Measurements from ENCODE around the gene RAB33A. TPM values are rescaled to one million over a fixed set of nuclear protein-coding genes. Genes with fewer than 3 reads are reported as not detected.

RAB33A gene
- total RNA-seq, 1 donor from 2014 or later, result 28.4 TPM

GRCh38 chrX:130159776-130160175 is 12.0 kb upstream of the RAB33A start:
- Mint-ChIP-seq H3K27me3 (ENCODE audit: low read depth) (no peaks in the 10 kb centered on the region), H3K4me3 (ENCODE audit: low read depth) (no peak overlapping the region)
- intact Hi-C loops (cut with micrococcal nuclease), result no loop called here

DNA sequence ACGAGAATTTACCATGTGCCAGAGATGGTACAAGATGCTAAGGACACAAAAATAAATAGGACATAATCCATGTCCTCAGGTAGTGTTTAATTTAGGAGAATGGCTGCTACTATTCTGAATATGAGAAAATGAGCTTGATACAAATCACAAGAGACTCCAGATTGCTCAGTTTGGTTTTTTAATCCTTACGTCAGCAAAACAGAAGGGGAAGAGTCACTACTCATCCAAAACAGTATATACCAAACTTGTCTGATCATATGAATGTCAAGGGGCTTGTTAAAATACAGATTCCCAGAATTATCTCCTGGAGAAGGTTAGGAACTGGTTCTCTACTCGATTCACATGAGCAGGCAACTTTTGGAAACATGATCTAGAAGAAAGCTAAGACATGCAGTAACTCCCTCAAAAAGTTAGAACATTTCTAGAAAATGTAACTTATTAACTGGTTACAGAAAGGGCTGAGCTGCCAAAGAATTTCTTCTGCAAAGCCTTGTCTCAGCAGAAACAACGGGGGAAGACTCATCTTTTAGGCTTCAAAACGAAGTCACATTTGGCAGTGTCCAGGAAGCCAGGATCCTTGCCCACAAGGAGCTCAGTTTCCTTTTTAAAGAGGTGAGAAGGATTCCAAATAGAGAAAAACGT is 9.5 kb upstream of the RAB33A start:
- Mint-ChIP-seq H3K4me1 (ENCODE audit: low read depth) (peaks cover 30% of the 10 kb centered on the region), H3K4me3 (ENCODE audit: low read depth) (no peak overlapping the region), H3K27me3 (ENCODE audit: low read depth) (no peaks in the 10 kb centered on the region), H3K27ac (no peak overlapping the region), H3K36me3 (ENCODE audit: low read depth) (peaks cover 12% of the 10 kb centered on the region), H3K9me3 (no peaks in the 10 kb centered on the region)
- intact Hi-C loops (cut with micrococcal nuclease), result no loop called here
- no peak for DNase-seq (ENCODE audit: low spot score)

More at GRCh38 chrX:130159776-130160175, 12.0 kb upstream of the RAB33A start:
- H3K9me3 Mint-ChIP-seq, result no peaks in the 10 kb centered on the region
- H3K27ac Mint-ChIP-seq, result no peak overlapping the region
- no peak for DNase-seq (ENCODE audit: low spot score)
- H3K4me1 Mint-ChIP-seq (ENCODE audit: low read depth), result peaks cover 22% of the 10 kb centered on the region
- H3K36me3 Mint-ChIP-seq (ENCODE audit: low read depth), result peaks cover 16% of the 10 kb centered on the region

DNA sequence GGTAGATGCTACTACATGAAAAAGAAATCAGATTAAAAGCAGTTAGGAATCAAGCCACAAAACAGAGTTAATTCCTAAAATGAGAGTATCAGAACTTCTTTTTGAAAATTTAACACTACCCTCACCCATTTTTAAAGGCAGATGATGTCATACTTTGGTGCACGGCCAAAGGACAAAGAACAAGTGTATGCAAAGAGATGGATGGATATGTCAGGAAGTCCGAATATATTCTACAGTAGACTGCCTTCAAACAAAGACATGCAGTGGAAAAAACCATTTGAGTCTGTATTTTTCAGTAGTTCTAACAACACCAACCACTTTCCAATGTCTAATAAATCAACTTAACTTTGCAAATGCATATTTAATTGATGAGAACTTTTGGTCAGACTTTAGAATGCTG is 8.4 kb upstream of the RAB33A start:
- peak overlapping the region; percentile 55 for H3K4me3 Mint-ChIP-seq (ENCODE audit: low read depth)
- no peaks in the 10 kb centered on the region for H3K27me3 Mint-ChIP-seq (ENCODE audit: low read depth)
- intact Hi-C loops (cut with micrococcal nuclease), result no loop called here
- peaks cover 33% of the 10 kb centered on the region for H3K4me1 Mint-ChIP-seq (ENCODE audit: low read depth)
- no peak for DNase-seq (ENCODE audit: low spot score)
- no peak overlapping the region for H3K27ac Mint-ChIP-seq
- no peaks in the 10 kb centered on the region for H3K9me3 Mint-ChIP-seq
- H3K36me3 Mint-ChIP-seq (ENCODE audit: low read depth), result peaks cover 12% of the 10 kb centered on the region

DNA sequence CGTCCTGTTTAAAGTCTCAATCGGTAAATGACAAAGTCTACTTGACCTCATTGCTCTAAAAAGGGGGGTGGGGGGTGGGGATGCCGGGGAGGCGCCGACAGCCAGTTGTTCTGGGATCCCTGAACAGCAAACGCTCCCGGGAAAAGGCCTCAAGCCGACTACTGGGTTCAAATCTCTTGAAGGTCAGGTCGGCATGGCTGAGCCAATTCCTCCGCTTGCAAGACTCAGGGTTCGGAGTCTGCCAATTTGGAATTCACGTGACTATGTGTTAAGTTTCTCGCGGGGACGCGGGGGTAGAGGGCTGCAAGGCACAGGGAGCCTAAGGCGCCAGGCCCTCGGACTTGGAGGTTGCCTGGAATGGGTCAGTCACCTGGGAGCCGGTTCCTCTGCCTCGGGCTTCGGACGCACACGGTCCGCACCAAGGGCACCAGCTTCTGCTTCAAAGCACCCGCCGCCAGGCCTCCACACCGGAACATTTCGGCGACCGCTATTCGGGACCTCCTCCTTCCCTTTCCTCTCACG is 6.5 kb upstream of the RAB33A start:
- Mint-ChIP-seq H3K9me3 (no peaks in the 10 kb centered on the region), H3K36me3 (ENCODE audit: low read depth) (peaks cover 9% of the 10 kb centered on the region), H3K4me3 (ENCODE audit: low read depth) (peak overlapping the region; percentile 98), H3K27ac (peak overlapping the region; percentile 97), H3K4me1 (ENCODE audit: low read depth) (peaks cover 28% of the 10 kb centered on the region), H3K27me3 (ENCODE audit: low read depth) (no peaks in the 10 kb centered on the region)
- intact Hi-C loops (cut with micrococcal nuclease), result loop anchor here (2.0 kb wide), 2 partner anchors 54 to 80 kb away; partner anchors contain the start of gene ELF4
- DNase-seq (ENCODE audit: low spot score), result no peak

GRCh38 chrX:130165703-130166502 is 5.9 kb upstream of the RAB33A start, which contains the start of gene AIFM1:
AIFM1 (minus strand) TSS chrX:130165841; CDS start chrX:130165656, 185 bp downstream.
- no peaks in the 10 kb centered on the region for H3K9me3 Mint-ChIP-seq
- H3K36me3 Mint-ChIP-seq (ENCODE audit: low read depth), result peaks cover 9% of the 10 kb centered on the region
- H3K27me3 Mint-ChIP-seq (ENCODE audit: low read depth), result no peaks in the 10 kb centered on the region
- H3K4me1 Mint-ChIP-seq (ENCODE audit: low read depth), result peaks cover 31% of the 10 kb centered on the region
- intact Hi-C loops (cut with micrococcal nuclease), result loop anchor here (2.0 kb wide), 2 partner anchors 55 to 81 kb away; partner anchors contain the start of gene ELF4
- H3K27ac Mint-ChIP-seq, result peak within 1 kb of the TSS; percentile 97
- DNase-seq (ENCODE audit: low spot score), result peak; percentile 86
- H3K4me3 Mint-ChIP-seq (ENCODE audit: low read depth), result peak within 1 kb of the TSS; percentile 98

DNA sequence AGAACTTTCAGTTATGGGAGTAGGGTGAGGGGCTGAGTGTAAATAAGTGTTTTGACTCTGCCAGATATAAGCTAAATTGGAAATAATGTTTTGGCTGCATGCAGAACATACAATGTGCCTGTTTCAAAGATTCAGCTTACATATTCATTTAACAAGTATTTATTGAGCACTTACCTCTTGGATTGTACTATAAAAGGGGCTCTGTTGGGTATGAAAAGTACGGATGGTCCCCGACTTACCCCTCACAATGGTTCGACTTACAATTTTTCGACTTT is 5.3 kb upstream of the RAB33A start:
- H3K27me3 Mint-ChIP-seq (ENCODE audit: low read depth), result no peaks in the 10 kb centered on the region
- H3K9me3 Mint-ChIP-seq, result no peaks in the 10 kb centered on the region
- peaks cover 31% of the 10 kb centered on the region for H3K4me1 Mint-ChIP-seq (ENCODE audit: low read depth)
- intact Hi-C loops (cut with micrococcal nuclease), result no loop called here
- peak overlapping the region; percentile 98 for H3K4me3 Mint-ChIP-seq (ENCODE audit: low read depth)
- peak overlapping the region; percentile 97 for H3K27ac Mint-ChIP-seq
- no peak for DNase-seq (ENCODE audit: low spot score)
- peaks cover 9% of the 10 kb centered on the region for H3K36me3 Mint-ChIP-seq (ENCODE audit: low read depth)

GRCh38 chrX:130167040-130167439 is 4.7 kb upstream of the RAB33A start:
- no peak for DNase-seq (ENCODE audit: low spot score)
- Mint-ChIP-seq H3K4me1 (ENCODE audit: low read depth) (peaks cover 29% of the 10 kb centered on the region), H3K27ac (peak overlapping the region; percentile 97), H3K36me3 (ENCODE audit: low read depth) (peaks cover 7% of the 10 kb centered on the region), H3K27me3 (ENCODE audit: low read depth) (no peaks in the 10 kb centered on the region), H3K9me3 (no peaks in the 10 kb centered on the region), H3K4me3 (ENCODE audit: low read depth) (peak overlapping the region; percentile 98)
- intact Hi-C loops (cut with micrococcal nuclease), result no loop called here

- intact Hi-C loops (cut with micrococcal nuclease), result loop anchor here (5.0 to 10.0 kb wide), 2 partner anchors 49 to 406 kb away; no protein-coding TSS in a partner anchor
- Mint-ChIP-seq H3K4me1 (ENCODE audit: low read depth) (peaks cover 29% of the 10 kb centered on the region), H3K9me3 (no peaks in the 10 kb centered on the region), H3K4me3 (ENCODE audit: low read depth) (peak overlapping the region; percentile 92), H3K27me3 (ENCODE audit: low read depth) (no peaks in the 10 kb centered on the region), H3K27ac (peak overlapping the region; percentile 92), H3K36me3 (ENCODE audit: low read depth) (peaks cover 10% of the 10 kb centered on the region)
- peak; percentile 64 for DNase-seq (ENCODE audit: low spot score)
Measured at GRCh38 chrX:130170752-130171445, 863 bp upstream of the RAB33A start.

- H3K4me3 Mint-ChIP-seq (ENCODE audit: low read depth), result peak overlapping the region; percentile 92
- no peaks in the 10 kb centered on the region for H3K27me3 Mint-ChIP-seq (ENCODE audit: low read depth)
- H3K36me3 Mint-ChIP-seq (ENCODE audit: low read depth), result peaks cover 21% of the 10 kb centered on the region
- H3K4me1 Mint-ChIP-seq (ENCODE audit: low read depth), result peaks cover 36% of the 10 kb centered on the region
- peak overlapping the region; percentile 90 for H3K27ac Mint-ChIP-seq
- intact Hi-C loops (cut with micrococcal nuclease), result loop anchor here (2.0 to 10.0 kb wide), 5 partner anchors 41 to 407 kb away; partner anchors contain the start of gene ZNF280C
- H3K9me3 Mint-ChIP-seq, result no peaks in the 10 kb centered on the region
- DNase-seq (ENCODE audit: low spot score), result no peak
Measured at GRCh38 chrX:130172127-130172845, 524 bp downstream of the RAB33A start.

DNA sequence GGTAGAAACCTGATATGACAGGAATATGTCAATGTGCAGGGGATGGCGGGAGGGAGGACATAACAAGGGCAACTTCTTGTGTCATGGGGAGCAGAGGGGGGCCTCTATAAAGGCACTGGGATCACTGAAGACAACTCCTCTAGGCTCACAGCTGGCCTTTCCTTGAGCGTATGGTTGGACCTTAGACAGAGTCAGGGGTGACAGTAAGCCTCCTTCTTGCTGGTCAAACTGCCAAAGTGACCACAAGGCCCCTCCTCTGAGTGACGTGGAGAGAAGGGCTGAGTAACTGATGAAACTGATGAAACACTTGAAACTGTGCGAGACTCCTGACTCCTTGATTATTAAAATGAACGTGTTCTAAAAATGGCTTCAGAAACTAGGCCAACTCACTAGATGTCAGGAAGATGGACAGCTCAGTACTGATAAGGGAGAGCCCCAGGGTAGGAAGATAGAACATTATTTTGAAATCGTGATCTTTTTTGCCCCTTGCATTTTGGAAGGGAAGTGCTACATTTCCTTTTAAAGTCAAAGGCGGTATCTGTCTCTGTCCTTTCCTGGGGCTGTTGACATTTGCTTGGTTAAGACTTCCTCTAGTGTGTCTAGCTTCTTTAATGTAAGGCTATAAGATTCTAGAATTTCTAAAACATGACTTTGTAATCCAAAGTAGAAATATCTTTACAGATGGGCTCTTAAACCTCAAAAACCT is 1.6 kb downstream of the RAB33A start:
- H3K27me3 Mint-ChIP-seq (ENCODE audit: low read depth), result no peaks in the 10 kb centered on the region
- peak overlapping the region; percentile 90 for H3K27ac Mint-ChIP-seq
- peaks cover 43% of the 10 kb centered on the region for H3K4me1 Mint-ChIP-seq (ENCODE audit: low read depth)
- intact Hi-C loops (cut with micrococcal nuclease), result loop anchor here (1.0 to 10.0 kb wide), 6 partner anchors 10 to 409 kb away; partner anchors contain the start of gene ZNF280C
- peaks cover 31% of the 10 kb centered on the region for H3K36me3 Mint-ChIP-seq (ENCODE audit: low read depth)
- peak; percentile 22 for DNase-seq (ENCODE audit: low spot score)
- peak overlapping the region; percentile 92 for H3K4me3 Mint-ChIP-seq (ENCODE audit: low read depth)
- no peaks in the 10 kb centered on the region for H3K9me3 Mint-ChIP-seq

- H3K27ac Mint-ChIP-seq, result peak overlapping the region; percentile 90
- no peaks in the 10 kb centered on the region for H3K9me3 Mint-ChIP-seq
- peak overlapping the region; percentile 92 for H3K4me3 Mint-ChIP-seq (ENCODE audit: low read depth)
- H3K4me1 Mint-ChIP-seq (ENCODE audit: low read depth), result peaks cover 41% of the 10 kb centered on the region
- intact Hi-C loops (cut with micrococcal nuclease), result loop anchor here (5.0 to 10.0 kb wide), 2 partner anchors 52 to 409 kb away; no protein-coding TSS in a partner anchor
- H3K27me3 Mint-ChIP-seq (ENCODE audit: low read depth), result no peaks in the 10 kb centered on the region
- peaks cover 32% of the 10 kb centered on the region for H3K36me3 Mint-ChIP-seq (ENCODE audit: low read depth)
- no peak for DNase-seq (ENCODE audit: low spot score)
Measured at GRCh38 chrX:130174045-130174704, 2.4 kb downstream of the RAB33A start.

Measured in activated T-helper 2 cell treated with anti-CD3 and anti-CD28 coated beads, Interferon-gamma antibody, Interleukin-2, Interleukin-4, amounts not matched to agents 10 μg/mL and 5 μg/mL and 100 μg/mL, durations not matched to agents 14 hours and 24 hours and 36 hours (primary cell).